Ecto neural progenitor cell (in vitro differentiated cells): ENCODE data around the gene NPHS1.

Source experiments
- DNase-seq: peaks from one replicate; pipeline ENCODE4 v3.0.0-alpha.2; 2018; ENCODE audit warnings: low spot score

NPHS1 gene

DNA sequence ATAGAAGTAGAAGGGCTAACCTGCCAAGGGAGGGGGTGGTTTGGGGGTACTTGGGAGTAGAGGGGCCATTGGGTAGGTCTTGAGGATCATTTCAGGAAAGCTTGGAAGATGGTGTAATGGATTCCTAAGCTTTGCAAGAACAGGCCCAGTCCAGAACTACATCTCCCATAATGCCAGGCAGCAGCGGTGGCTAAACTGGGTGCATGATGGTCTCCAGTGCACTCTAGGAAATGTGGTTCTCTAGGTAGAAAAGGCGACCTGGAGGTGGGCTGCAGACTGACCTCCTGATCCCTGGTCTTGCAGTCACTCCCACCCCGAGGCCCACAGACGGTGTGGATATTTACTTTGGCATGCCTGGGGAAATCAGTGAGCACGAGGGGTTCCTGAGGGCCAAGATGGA lies 19.9 kb upstream of the NPHS1 start:
- DNase-seq = no peak

DNA sequence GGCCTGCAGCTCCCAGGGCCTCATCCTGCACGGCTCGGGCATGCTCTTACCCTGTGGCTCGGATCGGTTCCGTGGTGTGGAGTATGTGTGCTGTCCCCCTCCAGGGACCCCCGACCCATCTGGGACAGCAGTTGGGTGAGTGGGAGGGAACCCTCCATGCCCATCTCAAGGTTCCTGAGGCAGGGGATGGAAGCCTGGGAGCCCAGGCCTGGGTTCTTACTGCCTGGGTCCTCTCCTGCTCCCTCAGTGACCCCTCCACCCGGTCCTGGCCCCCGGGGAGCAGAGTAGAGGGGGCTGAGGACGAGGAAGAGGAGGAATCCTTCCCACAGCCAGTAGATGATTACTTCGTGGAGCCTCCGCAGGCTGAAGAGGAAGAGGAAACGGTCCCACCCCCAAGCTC lies 19.3 kb upstream of the NPHS1 start:
- no peak for DNase-seq

DNA sequence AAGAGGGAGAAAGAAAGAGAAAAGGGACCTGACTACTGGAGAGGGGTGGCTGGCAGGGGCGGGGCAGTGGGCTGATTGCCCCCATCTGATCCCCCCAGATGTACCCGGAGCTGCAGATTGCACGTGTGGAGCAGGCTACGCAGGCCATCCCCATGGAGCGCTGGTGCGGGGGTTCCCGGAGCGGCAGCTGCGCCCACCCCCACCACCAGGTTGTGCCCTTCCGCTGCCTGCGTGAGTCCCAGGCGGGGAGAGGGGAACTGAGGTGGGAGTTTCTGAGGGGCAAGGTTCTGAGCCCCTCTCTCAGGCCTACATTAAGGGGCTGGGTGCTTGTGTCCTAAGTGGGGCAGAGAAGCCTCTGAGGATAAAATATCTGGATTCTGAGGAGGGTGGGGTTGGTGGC lies 18.5 kb upstream of the NPHS1 start:
- DNase-seq = no peak

DNA sequence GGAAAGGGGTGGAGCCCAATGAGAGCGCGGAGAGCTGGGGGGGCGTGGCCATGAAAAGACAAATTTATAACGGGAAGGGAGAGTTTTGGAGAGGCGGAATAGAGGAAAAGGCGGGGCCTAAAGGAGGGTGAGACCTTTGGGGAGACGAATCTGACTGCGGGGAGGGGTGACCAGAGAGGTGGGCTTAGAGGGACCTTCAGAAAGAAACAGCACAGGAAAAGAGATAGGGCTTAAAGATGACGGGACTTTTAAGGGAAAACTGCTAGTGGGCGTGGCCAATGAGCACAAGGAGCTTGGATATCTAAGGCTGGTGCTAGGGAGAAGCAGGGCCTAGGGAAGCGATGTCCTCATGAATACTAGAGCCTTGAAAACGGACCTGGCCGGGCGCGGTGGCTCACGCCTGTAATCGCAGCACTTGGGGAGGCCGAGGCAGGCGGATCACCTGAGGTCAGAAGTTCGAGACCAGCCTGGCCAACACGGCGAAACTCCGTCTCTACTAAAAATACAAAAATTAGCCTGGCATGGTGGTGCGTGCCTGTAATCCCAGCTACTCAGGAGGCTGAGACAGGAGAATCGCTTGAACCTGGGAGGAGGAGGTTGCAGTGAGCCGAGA lies 17.9 kb upstream of the NPHS1 start:
- DNase-seq = peak; percentile 91

DNA sequence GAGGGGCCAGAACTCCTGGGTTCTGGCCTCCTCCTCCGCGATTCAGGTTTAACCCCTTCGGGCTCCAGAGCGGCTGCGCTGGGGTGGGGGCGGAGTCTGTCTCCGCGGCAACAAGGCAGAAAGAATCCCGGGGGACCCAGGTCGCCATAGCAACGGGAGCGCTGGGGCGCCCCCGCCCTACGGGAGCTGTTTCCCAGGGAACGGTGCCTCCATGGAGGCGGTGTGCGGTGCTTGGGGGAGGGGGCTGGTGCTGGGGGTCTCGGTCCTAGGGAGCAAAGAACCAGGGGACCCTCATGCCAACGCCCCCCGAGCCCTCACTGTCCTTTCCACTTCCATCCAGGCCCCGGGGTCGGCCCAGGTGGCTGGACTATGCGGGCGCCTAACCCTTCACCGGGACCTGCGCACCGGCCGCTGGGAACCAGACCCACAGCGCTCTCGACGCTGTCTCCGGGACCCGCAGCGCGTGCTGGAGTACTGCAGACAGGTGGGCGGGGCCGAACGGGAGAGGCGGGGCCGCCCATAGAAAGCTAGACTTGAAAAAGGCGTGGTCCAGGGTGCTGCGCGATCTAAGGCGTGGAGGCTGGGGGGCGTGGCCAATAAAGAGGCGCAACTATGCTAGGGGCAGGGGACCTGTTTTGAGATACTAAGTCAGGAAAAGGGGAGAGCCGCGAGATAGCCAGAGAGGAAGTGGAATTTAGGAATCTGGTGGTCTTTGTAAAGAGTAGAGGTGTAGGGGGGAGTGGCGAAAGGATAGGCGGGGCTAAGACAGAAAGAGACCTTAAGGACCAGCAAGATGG lies 17.2 kb upstream of the NPHS1 start:
- peak; percentile 95 for DNase-seq

DNA sequence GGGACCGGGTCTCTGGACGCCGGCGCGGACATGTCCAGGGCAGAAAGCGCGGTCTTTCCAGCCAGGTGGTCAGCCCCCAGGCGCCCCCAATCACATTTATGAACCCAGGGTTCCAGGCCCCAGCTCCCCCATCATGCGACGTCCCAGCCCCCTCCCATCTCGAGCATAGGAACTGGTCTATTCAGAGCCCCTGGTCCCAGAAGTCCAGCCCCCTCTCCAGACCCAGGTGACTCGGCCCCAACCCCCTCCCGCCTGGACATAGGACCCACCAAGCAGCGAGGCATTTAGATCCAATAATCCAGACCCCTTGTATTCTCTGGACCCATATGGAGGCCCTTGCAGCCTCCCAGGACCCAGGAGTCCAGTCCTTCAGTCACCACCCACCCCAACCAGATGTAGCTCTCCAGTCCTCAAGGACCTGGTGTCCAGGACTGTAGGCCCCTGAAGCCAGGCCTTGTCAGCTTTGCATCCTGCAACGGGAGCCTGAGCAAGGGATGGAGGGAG lies 16.6 kb upstream of the NPHS1 start:
- no peak for DNase-seq

DNA sequence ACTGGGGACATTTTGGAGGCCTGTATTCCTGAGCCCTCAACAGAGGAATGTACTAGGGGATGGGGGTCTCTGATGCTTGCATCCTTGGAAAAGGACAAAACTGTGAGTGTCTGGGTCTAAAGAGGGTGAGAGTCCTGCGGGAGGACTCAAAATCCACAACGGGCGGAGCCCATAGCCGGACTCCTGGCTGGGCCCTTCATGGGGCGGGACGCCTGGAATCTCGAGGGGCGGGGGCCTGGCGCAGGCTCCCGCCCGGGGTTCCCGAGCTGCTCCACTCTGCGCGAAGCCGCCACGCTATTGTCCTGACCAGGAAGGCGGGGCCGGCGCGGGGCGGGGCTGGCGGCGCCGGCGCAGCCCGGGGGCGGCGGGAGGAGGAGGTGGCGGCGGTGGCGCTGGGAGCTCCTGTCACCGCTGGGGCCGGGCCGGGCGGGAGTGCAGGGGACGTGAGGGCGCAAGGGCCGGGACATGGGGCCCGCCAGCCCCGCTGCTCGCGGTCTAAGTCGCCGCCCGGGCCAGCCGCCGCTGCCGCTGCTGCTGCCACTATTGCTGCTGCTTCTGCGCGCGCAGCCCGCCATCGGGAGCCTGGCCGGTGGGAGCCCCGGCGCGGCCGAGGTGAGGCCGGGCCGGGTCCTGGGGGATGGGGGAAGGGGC lies 16.0 kb upstream of the NPHS1 start, which contains the start of gene APLP1:
Gene APLP1, plus strand, starts transcription at position 403 of the 651 bp plus-strand sequence. Its CDS starts 63 bp downstream, at position 466.
- DNase-seq = peak; percentile 91

DNA sequence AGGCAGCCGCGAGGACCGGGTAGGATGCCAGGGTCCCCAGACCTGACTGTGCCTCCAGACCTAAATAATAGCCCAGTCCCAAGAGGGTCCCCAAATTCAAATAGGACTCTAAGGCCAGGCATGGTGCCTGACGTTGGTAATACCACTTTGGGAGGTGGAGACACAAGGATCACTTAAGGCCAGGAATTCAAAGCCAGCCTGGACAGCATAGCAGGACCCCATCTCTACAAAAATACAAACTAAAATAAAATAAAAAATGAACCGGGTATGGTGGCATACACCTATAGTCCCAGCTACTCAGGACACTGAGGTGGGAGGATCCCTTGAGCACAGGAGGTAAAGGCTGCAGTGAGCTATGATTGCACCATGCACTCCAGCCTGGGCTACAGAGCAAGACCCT lies 10.7 kb upstream of the NPHS1 start:
- DNase-seq = no peak

DNA sequence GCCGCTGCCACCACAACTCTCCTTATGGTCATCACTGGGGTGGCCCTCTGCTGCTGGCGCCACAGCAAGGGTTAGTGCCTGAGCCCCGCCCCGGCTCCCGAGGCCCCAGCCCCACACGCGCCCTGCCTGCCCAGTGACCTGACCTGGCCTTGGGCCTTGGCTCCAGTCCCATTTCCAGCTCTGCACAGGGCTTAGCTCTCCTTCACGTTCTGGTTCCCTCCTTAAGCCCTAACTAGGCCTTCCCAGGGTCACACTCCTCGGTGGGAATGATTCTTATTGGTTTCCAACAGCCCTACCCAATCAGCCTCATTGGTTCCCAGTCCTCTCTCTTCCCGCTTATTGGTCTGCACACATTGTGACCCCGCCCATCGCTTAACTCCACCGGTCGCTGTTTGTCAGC lies 10.2 kb upstream of the NPHS1 start:
- DNase-seq = no peak

DNA sequence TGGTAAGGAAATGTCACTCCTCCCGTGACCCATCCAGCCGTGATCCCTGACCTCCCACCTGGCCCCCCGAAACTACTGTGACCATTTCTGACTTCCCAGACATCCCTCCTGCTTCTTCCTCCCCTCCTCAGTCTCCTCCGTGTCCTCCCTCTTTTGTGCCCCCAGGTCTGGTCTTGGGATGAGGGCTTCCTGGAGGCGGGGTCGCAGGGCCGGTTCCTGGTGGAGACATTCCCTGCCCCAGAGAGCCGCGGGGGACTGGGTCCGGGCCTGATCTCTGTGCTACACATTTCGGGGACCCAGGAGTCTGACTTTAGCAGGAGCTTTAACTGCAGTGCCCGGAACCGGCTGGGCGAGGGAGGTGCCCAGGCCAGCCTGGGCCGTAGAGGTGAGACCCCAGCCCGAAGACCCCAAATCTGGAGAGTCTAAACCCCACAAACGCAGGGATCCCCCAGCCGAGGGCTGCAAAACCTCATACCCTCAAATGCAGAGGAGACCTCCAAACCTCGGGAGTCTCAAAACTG lies 9.4 kb upstream of the NPHS1 start:
- no peak for DNase-seq

DNA sequence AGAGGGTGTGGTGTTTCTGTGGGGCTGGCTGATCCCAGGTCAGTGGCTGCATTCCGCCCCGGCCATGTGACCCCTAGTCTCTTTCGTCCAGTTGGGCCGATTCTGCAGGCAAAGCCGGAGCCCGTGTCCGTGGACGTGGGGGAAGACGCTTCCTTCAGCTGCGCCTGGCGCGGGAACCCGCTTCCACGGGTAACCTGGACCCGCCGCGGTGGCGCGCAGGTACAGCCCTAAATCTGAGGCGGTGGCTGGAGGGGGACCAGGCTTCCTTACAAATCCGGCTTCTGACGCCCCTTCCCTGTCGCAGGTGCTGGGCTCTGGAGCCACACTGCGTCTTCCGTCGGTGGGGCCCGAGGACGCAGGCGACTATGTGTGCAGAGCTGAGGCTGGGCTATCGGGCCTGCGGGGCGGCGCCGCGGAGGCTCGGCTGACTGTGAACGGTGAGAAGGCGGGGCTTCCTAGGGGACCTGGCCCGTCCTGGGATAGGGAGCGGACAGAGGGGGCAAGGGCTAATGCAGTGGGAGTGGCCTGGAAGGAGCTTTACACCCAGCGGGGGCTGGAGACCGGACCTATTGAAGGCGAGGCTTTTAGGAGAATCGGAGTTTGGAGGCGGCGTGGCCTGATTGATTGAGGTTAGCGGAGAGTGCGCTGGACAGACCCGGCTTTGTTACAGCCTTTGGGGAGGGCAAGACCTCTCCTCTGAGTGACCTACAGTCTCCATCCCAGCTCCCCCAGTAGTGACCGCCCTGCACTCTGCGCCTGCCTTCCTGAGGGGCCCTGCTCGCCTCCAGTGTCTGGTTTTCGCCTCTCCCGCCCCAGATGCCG lies 8.7 kb upstream of the NPHS1 start:
- DNase-seq = peak; percentile 94

DNA sequence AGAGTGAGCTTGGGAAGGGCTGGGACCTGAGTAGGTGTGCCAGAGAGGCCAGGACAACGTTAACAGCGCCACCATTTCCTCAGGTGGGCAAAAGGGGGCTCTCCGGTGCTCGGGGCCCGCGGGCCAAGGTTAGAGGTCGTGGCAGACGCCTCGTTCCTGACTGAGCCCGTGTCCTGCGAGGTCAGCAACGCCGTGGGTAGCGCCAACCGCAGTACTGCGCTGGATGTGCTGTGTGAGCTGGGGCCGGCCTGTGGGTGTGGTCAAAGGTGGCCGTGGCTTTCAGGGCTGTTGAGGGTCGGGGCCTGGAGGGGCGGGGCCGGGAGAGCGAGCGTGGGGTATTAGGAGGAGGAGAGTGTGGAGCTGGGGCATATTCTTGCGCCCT lies 8.1 kb upstream of the NPHS1 start:
- no peak for DNase-seq

DNA sequence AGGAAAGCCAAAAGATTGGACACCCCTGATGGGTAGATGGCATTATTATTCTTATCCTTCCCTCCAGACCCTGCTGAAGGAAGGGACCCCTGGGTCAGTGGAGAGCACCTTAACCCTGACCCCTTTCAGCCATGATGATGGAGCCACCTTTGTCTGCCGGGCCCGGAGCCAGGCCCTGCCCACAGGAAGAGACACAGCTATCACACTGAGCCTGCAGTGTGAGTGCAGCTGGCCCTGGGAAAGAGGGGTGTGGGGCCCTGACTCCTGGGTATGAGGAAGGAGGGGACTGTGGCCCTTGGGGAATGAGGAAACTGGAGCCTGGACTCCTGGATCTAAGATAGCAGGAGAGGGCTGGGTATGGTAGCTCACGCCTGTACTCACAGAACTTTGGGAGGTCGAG lies 7.1 kb upstream of the NPHS1 start:
- DNase-seq = no peak

DNA sequence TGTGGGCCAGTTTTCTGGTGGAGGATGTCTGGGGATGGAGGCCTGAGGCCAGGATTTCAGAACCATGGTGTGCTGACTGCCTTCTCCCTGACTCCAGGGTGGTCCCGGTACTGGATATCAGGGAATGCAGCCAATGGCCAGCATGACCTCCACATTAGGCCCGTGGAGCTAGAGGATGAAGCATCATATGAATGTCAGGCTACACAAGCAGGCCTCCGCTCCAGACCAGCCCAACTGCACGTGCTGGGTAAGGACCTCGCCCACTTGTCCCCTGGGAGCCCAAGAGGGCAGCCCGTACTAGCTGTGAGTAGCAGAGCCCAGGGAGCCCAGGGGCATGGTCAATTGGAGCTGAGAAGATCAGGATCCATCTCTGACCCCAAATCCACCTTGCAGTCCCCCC lies 6.0 kb upstream of the NPHS1 start:
- no peak for DNase-seq

DNA sequence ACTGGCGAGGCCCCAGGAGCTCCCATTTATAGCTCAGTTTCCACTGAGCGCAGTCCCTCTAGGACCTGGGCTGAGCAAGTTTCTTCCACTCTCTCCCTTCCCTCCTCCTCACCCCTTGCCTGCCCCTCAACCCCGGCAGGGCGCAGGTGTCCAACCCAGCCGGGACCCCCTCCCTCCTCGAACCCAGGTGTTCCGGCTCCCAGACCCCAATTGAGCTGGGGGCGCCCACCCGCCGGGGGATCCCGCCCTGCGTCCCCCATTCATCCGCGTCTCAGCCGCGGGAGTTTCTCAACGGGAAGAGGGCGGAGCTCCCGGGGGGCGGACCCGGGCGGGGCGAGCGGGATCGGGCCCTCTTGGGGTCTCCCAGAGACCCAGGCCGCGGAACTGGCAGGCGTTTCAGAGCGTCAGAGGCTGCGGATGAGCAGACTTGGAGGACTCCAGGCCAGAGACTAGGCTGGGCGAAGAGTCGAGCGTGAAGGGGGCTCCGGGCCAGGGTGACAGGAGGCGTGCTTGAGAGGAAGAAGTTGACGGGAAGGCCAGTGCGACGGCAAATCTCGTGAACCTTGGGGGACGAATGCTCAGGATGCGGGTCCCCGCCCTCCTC lies 4.3 kb upstream of the NPHS1 start, which contains the start of gene KIRREL2:
Gene KIRREL2, plus strand, starts transcription at position 366 of the 604 bp plus-strand sequence. Its CDS starts 209 bp downstream, at position 575.
- DNase-seq = peak; percentile 86

DNA sequence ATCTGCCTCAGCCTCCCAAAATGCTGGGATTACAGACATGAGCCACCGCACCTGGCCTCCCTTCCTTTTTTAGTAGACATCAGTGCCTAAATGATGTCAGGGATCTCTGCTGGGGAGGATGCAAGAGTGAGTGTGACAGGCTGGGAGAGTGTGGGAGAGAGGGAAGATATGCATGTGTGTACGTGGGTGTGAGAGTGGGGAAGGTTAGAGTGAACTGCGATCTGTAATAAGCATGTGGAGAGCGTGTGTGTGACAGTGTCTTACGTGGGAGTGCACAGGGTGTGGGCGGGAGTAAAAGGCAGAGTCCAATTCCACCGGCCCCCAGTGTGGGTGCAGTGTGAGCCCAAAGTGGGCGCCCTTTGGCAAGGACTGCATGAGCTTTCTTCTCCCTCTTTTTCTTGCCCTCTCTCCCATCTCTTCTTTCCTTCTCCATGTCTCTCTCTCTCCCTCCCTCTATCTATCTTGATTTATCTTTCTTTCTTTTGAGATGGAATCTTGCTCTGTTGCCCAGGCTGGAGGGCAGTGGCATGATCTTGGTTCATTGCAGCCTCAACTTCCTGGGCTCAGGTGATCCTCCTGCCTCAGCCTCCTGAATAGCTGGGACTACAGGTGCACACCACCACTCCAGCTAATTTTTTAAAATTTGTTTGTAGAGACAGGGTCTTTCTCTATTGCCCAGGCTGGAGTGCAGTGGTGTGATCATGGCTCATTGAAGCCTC lies 893 bp upstream of the NPHS1 start:
- no peak for DNase-seq

DNA sequence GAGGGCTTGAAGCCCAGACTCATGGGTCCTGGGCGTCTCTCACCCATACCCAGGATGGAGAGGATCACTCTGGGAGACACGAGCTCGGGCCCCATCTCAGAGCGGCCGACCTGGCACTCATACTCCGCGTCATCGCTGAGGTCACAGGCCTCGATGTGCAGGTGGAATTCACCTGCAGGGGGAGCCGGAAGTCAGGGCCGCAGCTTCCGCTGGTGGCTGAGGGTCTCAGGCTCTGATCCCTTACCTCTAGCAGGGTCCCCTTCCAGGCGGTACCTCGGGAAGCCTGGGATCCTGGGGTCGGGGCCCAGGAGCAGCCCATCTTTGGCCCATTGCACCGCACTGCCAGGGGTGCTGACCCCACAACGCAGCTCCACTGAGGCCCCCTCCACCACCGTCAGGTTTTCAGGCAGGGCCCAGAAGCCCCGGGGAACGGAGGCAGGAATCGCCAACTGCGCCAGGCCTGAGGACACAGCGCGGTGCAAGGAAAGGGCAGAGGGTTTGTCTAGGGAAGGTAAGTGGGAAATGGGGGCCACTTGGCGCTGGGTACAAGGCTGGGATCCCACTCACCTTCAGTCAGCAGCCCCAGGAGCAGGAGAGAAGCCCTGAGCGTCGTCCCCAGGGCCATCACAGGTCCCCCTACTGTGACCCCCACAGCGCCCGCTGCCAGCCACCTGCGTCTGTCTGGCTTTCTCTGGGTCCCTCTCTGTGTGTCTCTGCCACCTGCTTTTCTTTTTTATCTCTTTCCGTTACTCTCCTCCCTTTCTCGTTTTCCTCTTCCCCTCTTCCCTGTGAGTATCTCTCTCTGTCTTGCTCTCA lies 883 bp downstream of the NPHS1 start:
- peak; percentile 74 for DNase-seq

DNA sequence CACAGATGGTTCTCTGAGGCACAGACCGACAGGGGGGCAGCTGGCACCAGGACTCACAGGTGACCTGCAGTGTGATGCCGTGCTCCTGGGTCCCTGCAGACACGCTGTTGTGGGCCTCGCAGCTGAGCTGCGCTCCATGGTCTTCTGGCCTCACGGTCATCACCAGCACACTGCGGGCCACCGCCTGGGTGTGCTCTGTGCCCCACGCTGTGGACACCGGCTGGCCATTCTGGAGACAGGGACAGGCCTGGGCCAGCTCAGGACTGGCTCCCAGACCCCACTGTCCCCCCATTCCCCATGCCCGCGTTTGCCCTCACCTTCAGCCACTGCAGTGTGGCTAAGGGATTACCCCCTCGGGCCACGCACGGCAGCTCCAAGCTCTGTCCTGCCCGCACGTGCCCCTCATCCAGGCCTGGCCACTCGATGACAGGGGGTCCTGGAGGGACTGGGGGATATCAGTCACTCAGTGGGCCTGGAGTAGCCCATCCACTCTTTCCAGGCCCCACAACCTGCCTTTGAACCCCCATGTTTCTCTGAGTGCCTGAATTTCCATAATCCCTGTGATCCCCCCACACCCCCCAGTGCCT lies 3.3 kb downstream of the NPHS1 start:
- no peak for DNase-seq

DNA sequence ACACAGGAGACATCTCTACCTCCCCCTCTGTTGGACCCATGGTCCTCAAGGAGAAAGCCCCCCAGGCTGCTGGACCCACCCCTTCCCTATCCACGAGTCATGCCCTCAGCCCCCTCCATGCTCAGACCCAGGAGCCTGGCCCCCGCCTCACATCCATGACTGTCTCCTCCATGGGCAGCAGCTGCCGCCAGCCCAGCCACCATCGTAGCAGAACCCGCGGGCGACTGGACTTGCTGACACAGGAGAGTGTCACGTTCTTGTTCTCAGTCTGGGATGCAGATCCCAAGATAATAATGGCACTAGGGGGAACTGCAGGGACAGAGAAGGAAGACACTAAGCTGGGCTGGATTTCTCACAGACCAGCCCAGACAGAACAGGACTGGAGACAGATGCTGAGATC lies 3.8 kb downstream of the NPHS1 start:
- DNase-seq = no peak
